ENCODE measurements around the gene DYNC2I2.
"Not testable (repeated sequence)": the region's sequence is repeated elsewhere in the genome, so short reads cannot be mapped to it uniquely, and the experiment has no call there.

Gene DYNC2I2

GRCh38 chr9:128615571-128615970 lies 41.1 kb downstream of the DYNC2I2 start:
- DNase-seq (ENCODE audit: low read depth, low spot score): no peak

GRCh38 chr9:128614728-128615127 lies 41.9 kb downstream of the DYNC2I2 start:
- DNase-seq (ENCODE audit: low read depth, low spot score): no peak

- no peak for DNase-seq (ENCODE audit: low read depth, low spot score)
Measured at GRCh38 chr9:128611600-128612394, 44.9 kb downstream of the DYNC2I2 start.

GRCh38 chr9:128610897-128611296 lies 45.8 kb downstream of the DYNC2I2 start:
- DNase-seq (ENCODE audit: low read depth, low spot score): no peak

- no peak for DNase-seq (ENCODE audit: low read depth, low spot score)
Measured at GRCh38 chr9:128607642-128608350, 48.9 kb downstream of the DYNC2I2 start.

- DNase-seq (ENCODE audit: low read depth, low spot score): no peak
Measured at GRCh38 chr9:128603697-128604096, 53.0 kb downstream of the DYNC2I2 start.

GRCh38 chr9:128600099-128600498 lies 56.5 kb downstream of the DYNC2I2 start:
- DNase-seq (ENCODE audit: low read depth, low spot score): no peak

GRCh38 chr9:128595471-128595870 lies 61.2 kb downstream of the DYNC2I2 start:
- DNase-seq (ENCODE audit: low read depth, low spot score): no peak

GRCh38 chr9:128593856-128594255 lies 62.8 kb downstream of the DYNC2I2 start:
- DNase-seq (ENCODE audit: low read depth, low spot score): no peak

- no peak for DNase-seq (ENCODE audit: low read depth, low spot score)
Measured at GRCh38 chr9:128593039-128593438, 63.6 kb downstream of the DYNC2I2 start.

GRCh38 chr9:128588581-128589233 lies 67.9 kb downstream of the DYNC2I2 start:
- no peak for DNase-seq (ENCODE audit: low read depth, low spot score)

- no peak for DNase-seq (ENCODE audit: low read depth, low spot score)
Measured at GRCh38 chr9:128587453-128587852, 69.2 kb downstream of the DYNC2I2 start.

- not testable (repeated sequence) for DNase-seq (ENCODE audit: low read depth, low spot score)
Measured at GRCh38 chr9:128586934-128587333, 69.7 kb downstream of the DYNC2I2 start.

- DNase-seq (ENCODE audit: low read depth, low spot score): not testable (repeated sequence)
Measured at GRCh38 chr9:128585155-128585554, 71.5 kb downstream of the DYNC2I2 start.
